GM19099 (cell line): ENCODE results near the gene ISLR2.

Source experiments
- POLR2A ChIP-seq: IDR thresholded peaks from 3 replicates; pipeline ENCODE4 v1.6.1; 2011; ENCODE audit warnings: low read depth; ENCODE audit not compliant: insufficient read length; ENCODE audit errors: extremely low read depth

Gene ISLR2

DNA sequence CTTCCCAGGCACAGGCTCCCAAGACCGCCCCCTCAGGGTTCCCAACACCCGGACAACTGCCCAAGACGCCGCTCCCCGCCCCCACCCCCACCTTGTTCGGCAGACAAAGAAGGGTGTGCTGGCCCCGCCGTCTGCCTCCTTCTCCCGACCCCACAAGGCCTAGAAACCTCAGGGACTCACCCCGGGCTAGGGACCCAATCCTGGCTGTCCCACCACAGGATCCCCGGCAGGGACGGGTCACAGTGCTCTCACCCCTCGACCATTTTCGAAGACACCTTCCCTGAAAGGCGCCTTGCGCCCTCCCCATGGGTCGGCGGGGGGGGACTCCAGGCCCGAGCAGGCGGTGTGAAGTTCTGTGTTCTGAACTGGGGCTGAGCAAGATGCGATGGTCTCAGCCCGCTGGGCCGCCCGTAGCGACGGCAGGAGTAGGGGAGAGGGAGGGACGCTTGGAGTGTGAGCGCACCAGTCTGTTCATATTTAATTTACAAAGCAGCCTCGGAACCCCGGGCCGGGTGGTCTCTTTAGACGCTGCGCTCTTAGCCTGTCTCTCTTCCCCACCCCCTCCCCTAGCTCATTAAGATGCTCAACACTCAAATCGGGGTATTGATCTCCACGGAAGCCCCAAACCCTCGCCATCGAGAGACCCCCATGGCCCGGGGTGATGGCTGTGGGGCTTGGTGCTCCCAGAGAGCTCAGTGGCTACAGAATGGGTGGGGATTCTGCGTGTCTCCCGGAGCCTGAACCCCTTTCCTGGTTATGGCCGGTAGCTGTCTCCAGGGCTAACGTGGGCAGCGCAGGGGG is 1.4 kb upstream of the ISLR2 start:
- no peak for TF ChIP-seq POLR2A

DNA sequence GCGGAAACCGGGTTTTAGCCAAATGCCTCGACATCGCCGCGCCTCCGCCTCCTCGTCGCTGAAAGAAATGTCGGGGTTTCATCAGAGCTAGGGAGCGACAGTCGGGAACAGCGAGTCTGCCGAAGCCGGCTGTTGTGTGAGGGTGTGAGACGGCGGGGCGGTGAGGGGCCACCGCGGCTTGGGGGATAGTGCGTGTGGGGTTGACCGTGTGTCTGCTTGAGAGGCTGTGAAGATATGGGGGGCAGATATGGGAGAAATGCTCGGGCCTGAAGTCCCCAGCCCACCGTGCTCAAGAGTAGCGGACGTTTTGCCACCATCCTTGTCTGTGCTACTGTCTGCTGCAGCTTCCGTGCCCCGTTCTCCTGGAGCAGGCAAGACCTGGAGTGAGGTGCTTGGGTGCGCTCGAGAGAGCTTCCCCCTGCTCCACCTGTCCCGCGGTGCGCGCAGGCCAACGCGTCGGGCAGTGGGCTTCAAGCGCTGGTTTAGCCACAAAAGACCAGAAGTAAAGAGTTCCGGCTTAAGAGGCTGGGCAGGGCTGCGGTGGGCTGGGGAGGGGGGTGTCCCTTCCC is 716 bp upstream of the ISLR2 start:
- no peak for TF ChIP-seq POLR2A

DNA sequence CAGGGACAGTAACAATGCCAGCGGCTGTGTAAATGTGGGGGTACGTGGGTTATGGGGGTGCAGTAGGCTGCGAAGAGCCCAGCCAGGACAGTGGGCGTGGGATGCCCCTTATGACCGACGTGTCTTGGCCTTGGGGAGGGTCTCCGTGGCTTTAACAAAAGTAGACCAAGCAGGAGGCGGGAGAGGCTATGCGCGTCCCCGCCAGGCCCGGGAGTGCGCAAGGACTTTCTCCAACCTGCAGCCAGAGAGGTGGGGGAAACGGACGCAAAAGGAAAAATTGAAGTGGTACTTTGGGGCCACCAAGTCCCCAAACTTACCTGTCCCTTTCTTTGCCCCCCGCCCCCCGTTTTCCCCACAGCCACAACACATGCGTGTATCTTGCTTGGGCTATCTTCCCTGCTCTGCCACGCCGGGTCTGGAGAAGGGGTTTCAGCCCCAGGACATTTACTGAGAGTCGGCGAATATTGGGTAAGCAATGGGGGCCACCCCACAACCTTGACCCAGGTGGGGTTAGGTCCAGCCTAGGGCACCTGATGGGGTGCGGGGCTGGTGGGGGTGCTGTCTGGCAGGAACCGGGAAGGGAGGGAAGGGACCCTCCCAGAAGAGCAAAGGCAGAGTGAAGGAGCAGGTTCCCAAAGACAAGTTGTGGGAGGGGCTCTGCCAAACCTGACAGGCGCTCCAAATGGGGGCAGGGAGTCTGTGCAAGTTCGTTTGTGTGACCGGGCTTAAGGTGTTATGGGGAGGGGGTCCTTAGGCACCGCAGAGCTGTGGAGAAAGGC is 652 bp downstream of the ISLR2 start:
- TF ChIP-seq POLR2A, result no peak

DNA sequence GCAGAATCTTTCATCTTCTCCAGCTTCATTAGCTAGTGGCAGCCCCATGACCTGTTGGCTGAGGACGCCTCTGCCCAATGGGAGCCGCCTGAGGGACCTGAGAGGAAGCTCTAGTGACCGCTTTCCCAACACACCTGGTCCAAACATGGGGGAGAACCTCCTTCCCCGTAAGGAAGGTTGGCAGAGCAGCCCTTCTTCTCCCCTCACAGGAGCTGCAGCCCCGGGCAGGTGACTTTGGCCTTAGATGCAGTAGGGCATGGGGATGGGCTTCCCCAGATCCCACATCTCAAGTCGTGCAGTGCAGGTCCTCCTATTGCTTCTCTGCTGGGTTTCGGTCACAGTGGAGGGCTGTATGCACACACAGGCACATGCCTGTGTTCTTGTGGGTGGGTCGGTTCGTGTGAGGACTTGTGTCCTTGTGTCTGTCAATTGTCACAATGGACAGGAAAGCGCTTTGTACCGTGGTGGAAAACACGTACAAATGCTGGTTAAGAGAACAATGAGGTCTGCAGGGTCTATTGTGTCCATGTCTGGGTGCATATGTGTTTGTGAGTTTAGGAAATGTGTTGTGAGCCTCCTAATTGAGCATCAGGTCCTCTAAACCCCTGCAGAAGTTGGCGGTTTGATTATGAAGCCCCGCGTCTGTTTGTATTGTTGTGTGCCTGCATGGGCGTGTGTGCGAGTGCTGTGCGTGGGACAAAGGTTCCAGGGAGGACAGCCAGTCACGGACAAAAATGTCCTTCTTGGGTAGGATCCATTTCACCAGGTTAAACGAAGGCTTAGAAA is 1.4 kb downstream of the ISLR2 start:
- no peak for TF ChIP-seq POLR2A

DNA sequence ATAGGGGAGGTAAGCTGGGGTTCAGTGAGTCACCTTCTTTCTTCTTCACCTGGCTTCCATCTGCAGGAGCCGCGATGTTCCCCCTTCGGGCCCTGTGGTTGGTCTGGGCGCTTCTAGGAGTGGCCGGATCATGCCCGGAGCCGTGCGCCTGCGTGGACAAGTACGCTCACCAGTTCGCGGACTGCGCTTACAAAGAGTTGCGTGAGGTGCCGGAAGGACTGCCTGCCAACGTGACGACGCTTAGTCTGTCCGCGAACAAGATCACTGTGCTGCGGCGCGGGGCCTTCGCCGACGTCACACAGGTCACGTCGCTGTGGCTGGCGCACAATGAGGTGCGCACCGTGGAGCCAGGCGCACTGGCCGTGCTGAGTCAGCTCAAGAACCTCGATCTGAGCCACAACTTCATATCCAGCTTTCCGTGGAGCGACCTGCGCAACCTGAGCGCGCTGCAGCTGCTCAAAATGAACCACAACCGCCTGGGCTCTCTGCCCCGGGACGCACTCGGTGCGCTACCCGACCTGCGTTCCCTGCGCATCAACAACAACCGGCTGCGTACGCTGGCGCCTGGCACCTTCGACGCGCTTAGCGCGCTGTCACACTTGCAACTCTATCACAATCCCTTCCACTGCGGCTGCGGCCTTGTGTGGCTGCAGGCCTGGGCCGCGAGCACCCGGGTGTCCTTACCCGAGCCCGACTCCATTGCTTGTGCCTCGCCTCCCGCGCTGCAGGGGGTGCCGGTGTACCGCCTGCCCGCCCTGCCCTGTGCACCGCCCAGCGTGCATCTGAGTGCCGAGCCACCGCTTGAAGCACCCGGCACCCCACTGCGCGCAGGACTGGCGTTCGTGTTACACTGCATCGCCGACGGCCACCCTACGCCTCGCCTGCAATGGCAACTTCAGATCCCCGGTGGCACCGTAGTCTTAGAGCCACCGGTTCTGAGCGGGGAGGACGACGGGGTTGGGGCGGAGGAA is 2.6 kb downstream of the ISLR2 start:
- TF ChIP-seq POLR2A, result no peak

DNA sequence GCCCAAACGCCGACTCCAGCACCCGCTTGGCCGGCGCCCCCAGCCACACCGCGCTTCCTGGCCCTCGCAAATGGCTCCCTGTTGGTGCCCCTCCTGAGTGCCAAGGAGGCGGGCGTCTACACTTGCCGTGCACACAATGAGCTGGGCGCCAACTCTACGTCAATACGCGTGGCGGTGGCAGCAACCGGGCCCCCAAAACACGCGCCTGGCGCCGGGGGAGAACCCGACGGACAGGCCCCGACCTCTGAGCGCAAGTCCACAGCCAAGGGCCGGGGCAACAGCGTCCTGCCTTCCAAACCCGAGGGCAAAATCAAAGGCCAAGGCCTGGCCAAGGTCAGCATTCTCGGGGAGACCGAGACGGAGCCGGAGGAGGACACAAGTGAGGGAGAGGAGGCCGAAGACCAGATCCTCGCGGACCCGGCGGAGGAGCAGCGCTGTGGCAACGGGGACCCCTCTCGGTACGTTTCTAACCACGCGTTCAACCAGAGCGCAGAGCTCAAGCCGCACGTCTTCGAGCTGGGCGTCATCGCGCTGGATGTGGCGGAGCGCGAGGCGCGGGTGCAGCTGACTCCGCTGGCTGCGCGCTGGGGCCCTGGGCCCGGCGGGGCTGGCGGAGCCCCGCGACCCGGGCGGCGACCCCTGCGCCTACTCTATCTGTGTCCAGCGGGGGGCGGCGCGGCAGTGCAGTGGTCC is 3.5 kb downstream of the ISLR2 start:
- TF ChIP-seq POLR2A, result no peak

DNA sequence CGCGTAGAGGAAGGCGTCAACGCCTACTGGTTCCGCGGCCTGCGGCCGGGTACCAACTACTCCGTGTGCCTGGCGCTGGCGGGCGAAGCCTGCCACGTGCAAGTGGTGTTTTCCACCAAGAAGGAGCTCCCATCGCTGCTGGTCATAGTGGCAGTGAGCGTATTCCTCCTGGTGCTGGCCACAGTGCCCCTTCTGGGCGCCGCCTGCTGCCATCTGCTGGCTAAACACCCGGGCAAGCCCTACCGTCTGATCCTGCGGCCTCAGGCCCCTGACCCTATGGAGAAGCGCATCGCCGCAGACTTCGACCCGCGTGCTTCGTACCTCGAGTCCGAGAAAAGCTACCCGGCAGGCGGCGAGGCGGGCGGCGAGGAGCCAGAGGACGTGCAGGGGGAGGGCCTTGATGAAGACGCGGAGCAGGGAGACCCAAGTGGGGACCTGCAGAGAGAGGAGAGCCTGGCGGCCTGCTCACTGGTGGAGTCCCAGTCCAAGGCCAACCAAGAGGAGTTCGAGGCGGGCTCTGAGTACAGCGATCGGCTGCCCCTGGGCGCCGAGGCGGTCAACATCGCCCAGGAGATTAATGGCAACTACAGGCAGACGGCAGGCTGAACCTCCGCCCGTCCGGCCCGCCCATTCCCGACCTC is 4.1 kb downstream of the ISLR2 start:
- TF ChIP-seq POLR2A, result no peak

DNA sequence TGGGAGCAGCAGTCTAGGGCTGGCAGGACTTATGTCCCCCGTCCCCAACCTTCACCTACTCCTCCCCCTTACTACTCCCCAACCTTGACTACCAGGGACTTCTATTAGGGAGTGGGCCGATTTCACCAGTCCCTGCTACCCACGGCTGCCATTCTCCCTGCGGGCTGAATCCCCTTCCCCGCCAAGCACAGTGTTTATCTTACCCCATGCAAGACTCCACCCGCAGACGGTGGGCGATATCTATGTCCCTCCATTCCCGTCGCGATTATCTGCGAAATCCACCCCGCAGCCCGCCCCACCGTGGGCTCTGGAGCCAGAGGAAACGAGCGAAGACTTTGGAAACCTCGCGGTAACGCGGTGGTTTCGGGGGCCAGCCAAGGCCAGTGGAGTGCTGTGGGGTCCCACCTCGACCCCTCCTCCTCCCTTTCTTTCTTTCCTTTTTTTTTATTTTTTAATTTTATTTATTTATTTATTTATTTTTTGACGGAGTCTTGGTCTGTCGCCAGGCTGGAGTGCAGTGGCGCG is 4.7 kb downstream of the ISLR2 start:
- TF ChIP-seq POLR2A, result no peak

DNA sequence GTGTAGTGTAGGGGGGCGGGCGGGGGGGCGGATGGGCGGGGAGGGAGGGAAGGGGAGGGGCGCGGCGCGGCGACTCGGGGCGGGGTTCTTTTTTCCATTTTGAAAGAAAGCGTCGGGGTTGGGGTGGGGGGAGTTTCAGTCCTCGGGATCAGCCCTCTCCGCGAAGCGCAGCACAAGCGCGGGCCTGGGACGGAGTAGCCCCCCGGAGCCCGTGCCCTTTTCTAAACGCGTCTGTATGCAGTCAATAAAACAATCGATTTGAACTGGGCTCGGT is 6.1 kb downstream of the ISLR2 start:
- no peak for TF ChIP-seq POLR2A

DNA sequence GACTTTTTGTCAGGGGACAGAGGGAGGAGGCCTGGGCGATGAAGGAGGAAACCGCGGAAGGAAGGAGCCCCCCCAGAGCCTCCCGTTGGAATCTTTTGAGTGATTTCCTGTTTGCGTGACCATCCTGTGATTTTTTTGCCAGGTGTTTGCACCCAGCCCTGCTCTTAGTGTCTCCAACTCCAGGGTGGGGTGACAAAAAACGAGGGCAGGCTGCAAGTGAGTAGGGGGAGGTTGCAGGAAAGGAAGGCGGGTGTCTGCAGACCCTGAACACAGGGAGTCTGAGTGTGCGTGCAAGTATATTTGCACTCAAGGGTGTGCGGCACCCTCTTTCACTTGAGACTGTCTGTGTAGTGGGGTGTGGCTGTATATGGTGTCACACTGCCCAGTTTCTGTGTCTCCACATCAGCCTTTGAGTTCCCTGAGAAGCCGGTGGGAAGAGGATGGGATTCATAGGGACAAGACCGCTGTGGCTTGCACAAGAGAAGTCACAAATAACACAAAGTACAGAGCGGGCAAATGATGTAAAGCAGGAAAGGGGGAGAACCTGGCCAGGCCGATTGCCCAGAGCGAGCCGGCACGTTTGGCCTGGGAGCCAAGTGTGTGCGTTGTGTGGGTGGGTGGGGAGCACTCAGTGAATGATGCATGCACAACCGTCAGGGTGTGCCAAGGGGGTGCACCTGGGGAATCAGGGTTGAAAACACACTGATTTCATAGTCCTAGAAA is 6.6 kb downstream of the ISLR2 start:
- no peak for TF ChIP-seq POLR2A

DNA sequence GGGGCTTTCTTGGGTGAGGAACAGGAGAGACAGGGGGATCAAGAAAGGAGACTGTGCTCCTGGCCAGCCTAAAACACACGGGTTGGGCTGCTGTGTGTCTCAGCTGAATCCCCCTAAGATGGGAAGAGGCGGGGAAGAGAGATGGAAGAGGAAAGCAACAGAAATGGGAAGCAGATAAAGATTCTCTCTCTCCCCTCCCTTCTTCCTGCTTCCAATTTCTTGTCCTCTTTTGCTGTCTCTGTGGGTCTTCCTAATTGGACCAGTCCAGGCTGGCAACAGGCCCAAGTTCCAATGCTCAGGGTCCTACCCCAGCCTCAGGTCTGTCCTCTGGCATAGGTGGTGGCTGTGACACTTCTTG is 7.1 kb downstream of the ISLR2 start:
- no peak for TF ChIP-seq POLR2A

DNA sequence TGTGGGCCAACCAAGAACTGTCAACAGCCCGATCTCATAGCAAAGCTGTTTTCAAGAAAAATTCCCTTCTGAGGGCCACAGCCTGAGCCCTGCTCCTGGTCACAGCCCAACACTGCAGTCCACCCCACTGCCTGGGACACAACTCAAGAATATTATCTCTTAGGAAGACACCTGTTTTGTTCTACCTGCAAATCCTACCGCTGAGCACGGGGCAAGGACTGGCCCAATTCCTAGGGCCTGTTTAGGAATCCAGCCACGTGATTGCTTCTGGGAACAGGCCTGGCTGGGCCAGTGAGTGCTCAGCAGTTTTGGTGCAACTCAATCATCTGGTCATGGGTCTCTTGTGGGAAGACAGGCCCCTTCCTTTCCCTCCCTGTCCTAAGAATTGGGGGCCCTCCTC is 8.3 kb downstream of the ISLR2 start:
- TF ChIP-seq POLR2A, result no peak
